SH-SY5Y (cell line): ENCODE measurements around the gene POMGNT2.

Experiments used
- GATA2 ChIP-seq: IDR thresholded peaks from 2 replicates; pipeline ENCODE4 v1.6.1; 2011; ENCODE audit warnings: mild to moderate bottlenecking, low read depth, low read length
- GATA3 ChIP-seq: IDR thresholded peaks from 2 replicates; pipeline ENCODE4 v1.6.1; 2011; ENCODE audit warnings: low read depth, mild to moderate bottlenecking, low read length, moderate library complexity

Gene POMGNT2

DNA sequence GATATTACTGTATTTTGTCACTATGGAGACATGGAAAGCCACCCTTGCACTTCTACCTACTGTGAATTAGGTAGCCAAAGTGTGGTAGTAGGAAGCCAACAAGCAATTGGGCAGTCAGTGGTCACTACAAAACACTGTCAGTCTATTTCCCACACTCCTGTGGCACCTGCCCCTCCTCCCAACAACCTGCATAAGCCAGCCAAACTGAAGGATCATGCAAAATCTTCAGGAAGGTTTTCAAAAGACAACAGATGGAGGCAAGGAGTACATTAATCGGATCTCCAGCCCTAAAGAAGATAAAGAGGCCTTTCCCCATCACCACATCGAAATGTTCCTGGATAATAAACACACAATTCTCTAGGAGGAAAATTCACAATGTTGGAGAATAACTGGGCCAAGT, 11.9 kb downstream of the POMGNT2 start:
- TF ChIP-seq GATA3, result no peak
- TF ChIP-seq GATA2, result no peak

DNA sequence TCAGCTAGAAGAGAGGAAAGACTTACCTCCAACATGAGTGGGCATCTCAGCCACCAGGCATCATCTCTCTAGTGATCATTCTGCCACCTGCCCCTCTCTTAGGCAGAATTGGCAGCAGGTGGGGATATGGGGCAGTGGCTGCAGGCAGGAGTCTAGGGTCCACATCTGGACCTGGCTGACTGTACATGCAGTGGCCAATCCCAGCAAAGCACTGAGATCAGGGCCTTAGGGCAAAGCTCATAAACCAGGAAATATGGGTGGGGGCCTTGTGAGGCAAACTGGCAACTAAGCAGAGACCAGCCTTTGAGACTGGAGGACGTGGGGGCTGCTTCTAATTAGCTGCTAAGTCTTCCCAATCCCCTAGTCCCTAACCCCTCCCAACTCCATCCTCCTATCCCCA, 12.9 kb downstream of the POMGNT2 start:
- TF ChIP-seq GATA3, result no peak
- TF ChIP-seq GATA2, result no peak

DNA sequence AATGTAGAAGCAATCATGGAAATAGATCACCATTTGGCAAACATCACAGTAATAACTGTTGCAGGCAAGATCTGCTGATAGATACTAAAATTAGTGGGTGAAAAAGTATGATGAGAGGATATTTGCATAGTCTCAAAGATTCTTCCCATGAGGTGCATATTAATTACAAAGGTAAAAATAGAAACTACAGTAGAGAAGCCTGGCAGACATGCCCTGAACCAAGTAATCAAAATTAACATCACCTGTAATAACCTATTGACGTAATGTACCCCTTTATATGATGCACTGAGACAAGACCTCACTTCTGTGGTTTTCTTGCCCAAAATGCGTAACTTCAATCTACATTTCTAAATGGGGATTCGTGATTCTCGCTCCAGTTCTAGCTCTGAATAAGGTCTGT, 14.4 kb downstream of the POMGNT2 start:
- TF ChIP-seq GATA2 (no peak), GATA3 (no peak)

GRCh38 chr3:43090238-43090637, 15.6 kb downstream of the POMGNT2 start:
- TF ChIP-seq GATA2, result no peak
- TF ChIP-seq GATA3, result no peak

DNA sequence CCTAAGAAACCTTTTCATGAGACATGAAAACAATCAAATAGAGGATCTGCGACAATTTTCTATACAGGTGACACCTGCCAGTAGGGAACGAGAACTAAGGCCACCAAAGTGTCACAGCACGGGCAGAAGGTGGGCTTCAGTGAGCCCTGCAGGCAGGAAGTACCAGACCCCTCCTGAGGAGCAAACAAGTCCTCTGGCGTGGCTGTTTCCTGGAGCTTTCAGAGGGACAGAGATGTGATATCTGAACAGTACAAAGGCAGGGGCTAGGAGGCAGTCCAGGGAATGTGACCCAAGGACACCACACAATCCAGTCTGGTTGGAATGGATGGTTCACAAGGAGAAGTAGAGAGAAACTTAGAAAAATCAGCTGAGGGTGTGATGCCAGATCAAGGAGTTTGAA, 16.8 kb downstream of the POMGNT2 start:
- TF ChIP-seq GATA2 (no peak), GATA3 (no peak)

GRCh38 chr3:43087249-43087776, 18.6 kb downstream of the POMGNT2 start:
- TF ChIP-seq GATA2, result no peak
- TF ChIP-seq GATA3, result no peak

GRCh38 chr3:43086460-43087165, 19.3 kb downstream of the POMGNT2 start:
- TF ChIP-seq GATA3, result no peak
- TF ChIP-seq GATA2, result no peak

DNA sequence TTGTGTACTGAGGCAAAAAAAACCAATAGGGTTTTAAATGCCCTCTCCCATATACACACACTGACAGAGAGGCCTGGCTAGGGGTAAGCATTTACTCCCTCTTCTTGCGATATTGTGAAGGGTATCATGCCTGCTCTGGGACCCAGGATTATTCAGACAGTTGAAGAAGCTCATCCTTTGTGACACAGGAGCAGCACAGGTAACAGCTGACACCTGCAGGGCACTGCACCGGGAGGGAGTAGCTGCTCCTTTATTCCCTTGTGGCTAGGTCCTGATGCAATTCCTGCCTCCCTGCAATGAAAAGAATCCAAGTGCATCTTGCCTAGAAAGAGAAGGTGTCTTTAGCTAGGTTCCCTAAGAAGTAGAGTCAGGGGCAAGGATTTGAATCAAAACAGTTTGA, 23.4 kb downstream of the POMGNT2 start:
- no peak for TF ChIP-seq GATA3
- no peak for TF ChIP-seq GATA2

- TF ChIP-seq GATA3 (no peak), GATA2 (no peak)
These were observed 24.1 kb downstream of the POMGNT2 start for GRCh38 chr3:43081796-43082195.

DNA sequence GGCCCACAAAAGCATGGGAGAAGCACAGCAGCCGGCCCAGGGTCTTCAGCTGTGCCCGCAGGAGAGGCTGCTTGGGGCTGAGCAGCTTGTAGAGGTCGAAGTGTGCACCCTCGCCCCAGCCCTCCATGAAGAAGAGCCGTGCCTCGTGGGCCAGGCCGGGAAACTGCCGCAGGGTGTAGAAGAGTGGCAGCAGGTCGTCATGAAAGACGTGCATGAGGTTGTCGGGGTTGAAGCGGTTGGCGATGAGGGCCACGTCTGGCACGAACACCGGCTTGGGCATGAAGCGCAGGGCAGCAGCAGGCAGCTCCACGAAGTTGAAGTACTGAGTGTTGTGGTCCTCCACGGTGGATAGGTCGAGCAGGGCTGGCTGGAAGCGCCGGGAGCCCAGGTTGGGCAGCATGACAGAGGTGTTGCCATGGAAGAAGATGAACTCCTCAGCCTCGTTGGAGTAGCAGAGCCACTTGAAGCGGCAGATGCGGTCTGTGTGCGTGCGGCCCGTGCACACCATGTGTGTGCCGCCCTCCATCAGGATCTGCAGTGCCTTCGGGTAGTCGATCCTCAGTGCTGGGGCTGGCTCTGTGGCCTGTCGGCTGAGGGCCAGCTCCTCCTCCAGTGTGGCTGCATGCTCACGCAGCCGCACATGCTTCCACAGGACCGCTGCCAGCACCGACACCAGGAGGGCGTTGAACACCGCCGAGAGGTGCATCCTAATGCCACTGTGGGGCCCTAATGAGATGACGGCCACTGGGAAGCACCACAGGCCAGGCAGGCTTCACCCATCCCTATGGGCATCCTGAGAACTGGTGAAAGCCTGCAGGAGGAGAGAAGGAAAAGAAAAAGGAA, 24.9 kb downstream of the POMGNT2 start:
- TF ChIP-seq GATA3, result no peak
- no peak for TF ChIP-seq GATA2

DNA sequence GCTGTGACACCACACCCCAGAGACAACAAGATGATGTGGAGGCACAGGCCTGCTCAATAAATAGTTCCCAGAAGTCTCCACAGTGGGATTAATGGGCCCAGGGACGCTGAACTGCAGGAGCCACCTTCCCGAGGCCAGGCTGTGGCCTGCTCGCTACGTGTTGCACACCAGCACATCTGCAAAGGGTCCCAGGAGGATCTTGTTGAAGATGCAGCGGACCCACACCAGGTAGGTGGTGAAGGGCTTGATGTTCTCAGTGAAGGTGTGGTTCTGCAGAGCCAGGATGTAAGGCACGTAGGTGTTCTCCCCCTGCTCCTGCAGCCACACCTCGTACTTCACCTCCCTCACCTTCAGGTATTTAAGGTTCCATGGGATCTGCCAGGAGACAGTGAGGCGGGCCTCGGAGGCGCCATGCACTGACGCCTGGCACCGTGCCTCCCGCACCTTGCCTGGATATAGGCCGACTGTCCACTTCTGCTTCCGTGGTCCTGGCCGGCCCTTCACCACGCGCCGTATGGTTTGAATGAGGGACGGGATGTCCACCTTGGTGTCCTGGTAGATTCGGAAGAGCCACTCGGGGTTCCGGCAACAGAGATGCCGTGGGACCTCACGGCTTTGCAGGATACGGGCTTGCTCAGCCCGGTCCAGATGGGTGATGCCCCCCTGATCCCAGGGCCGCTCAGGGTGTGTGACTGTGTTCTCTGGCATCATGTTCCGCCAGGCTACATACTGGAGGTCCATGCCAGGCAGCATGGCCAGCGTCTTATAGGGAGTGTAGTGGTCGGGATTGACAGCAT, 26.1 kb downstream of the POMGNT2 start:
- TF ChIP-seq GATA3 (no peak), GATA2 (no peak)

- TF ChIP-seq GATA2, result no peak
- no peak for TF ChIP-seq GATA3
These were observed 28.2 kb downstream of the POMGNT2 start for GRCh38 chr3:43077707-43078106.

GRCh38 chr3:43077261-43077660, 28.6 kb downstream of the POMGNT2 start:
- TF ChIP-seq GATA2 (no peak), GATA3 (no peak)

GRCh38 chr3:43076857-43077256, 29.0 kb downstream of the POMGNT2 start:
- TF ChIP-seq GATA3 (no peak), GATA2 (no peak)
